NT2/D1 (cell line): ENCODE measurements around the gene MTHFD2L.

Experiments
- DNase-seq: peaks from one replicate; pipeline ENCODE4 v3.0.0-alpha.2; 2011; ENCODE audit warnings: low read depth, low spot score
- H3K27me3 ChIP-seq: 2 replicates; pipeline ENCODE4 v1.6.0; 2011; ENCODE audit warnings: mild to moderate bottlenecking; ENCODE audit not compliant: insufficient read length, insufficient read depth
- H3K36me3 ChIP-seq: 2 replicates; pipeline ENCODE4 v1.6.1; 2011; ENCODE audit warnings: mild to moderate bottlenecking, low read length, mixed read lengths; ENCODE audit not compliant: insufficient read depth, insufficient read length
- H3K4me1 ChIP-seq: 2 replicates; pipeline ENCODE4 v1.5.1; 2011; ENCODE audit not compliant: insufficient read depth, insufficient read length
- H3K4me3 ChIP-seq: 2 replicates; pipeline ENCODE4 v1.5.1; 2011; ENCODE audit warnings: low read depth; ENCODE audit not compliant: insufficient read length
- H3K9ac ChIP-seq: 2 replicates; pipeline ENCODE4 v1.6.0; 2011; ENCODE audit warnings: low read depth; ENCODE audit not compliant: insufficient read length
- H3K9me3 ChIP-seq: 2 replicates; pipeline ENCODE4 v1.5.1; 2011; ENCODE audit warnings: mild to moderate bottlenecking, low read length; ENCODE audit not compliant: insufficient read depth
- SUZ12 ChIP-seq: IDR thresholded peaks from 2 replicates; pipeline ENCODE4 v1.6.1; 2011; ENCODE audit not compliant: insufficient read length, insufficient read depth; ENCODE audit errors: extremely low read depth
- YY1 ChIP-seq: IDR thresholded peaks from 2 replicates; pipeline ENCODE4 v1.6.1; 2011; ENCODE audit not compliant: insufficient read length, insufficient read depth
- ZNF274 ChIP-seq: IDR thresholded peaks from 2 replicates; pipeline ENCODE4 v1.6.1; 2011; ENCODE audit warnings: mild to moderate bottlenecking, low read depth, low read length

Gene MTHFD2L

DNA sequence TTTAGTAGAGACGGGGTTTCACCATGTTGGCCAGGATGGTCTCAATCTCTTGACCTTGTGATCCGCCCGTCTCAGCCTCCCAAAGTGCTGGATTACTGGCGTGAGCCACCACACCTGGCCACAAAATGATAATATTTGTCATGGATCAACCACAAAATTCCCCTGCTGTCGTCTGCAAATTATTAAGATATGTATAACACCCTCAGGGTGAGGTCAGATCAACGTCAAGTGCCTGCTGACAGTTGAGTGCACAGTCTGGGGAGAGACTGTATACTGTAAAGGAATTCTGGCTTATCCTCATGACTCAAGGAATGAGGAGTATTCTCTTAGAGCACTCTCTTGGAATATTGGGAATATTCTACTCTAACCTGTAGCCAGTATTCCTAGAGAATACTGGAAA lies 161.6 kb downstream of the MTHFD2L start:
- no peak for DNase-seq
- H3K27me3 ChIP-seq, result no peaks in the 10 kb centered on the region
- no peaks in the 10 kb centered on the region for H3K36me3 ChIP-seq
- TF ChIP-seq YY1 (no peak), ZNF274 (no peak), SUZ12 (no peak)
- H3K9ac ChIP-seq, result no peak overlapping the region
- H3K4me3 ChIP-seq, result no peak overlapping the region
- H3K4me1 ChIP-seq, result no peaks in the 10 kb centered on the region
- H3K9me3 ChIP-seq, result no peaks in the 10 kb centered on the region

DNA sequence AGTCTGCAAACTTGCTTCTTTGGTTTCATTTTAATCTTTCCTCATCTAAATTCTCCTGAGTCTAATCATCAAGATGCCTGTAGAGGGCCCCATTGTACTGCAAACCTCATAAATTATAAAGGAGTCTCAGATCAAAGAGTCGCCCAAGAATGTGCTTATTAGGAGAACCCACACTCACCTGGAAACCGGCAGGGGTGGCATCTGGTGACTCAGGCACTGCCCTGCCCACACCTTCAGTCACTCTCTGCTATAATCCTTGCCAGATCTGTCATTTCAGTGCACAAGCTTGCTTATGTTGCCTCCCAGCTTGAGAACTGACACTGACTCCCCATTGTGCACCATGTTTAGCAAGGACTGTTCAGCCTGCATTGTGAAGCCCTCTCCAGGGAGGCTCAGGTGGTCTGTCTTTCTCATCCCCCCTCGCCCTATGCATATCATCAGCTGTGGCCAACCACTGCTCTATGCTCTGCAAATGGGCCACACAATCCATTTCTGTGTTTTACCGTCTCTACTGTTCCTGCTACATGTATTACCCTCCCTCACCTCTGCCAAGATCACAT lies 162.7 kb downstream of the MTHFD2L start:
- Histone ChIP-seq H3K4me3 (no peak overlapping the region), H3K9me3 (no peaks in the 10 kb centered on the region), H3K4me1 (no peaks in the 10 kb centered on the region), H3K36me3 (no peaks in the 10 kb centered on the region), H3K27me3 (no peaks in the 10 kb centered on the region), H3K9ac (no peak overlapping the region)
- TF ChIP-seq YY1, result no peak
- no peak for TF ChIP-seq SUZ12
- no peak for TF ChIP-seq ZNF274
- no peak for DNase-seq

DNA sequence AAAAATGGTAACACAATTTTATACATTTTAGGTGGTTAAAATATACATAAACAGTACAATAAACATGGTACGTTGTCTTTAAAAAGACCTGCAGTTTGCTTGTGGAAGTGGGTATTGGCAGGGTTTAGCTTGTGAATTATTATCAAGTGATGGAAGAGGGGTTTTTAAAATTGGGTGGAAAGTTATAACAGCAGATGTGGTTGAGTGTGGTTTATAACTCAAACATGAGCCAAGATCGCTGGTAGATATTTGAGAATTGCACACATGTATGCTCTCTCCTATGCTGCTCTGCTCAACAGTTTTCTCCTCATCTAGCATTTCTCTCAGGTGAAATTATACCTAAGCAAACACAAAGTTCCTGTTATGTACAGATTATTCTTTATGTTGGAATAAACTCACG lies 164.4 kb downstream of the MTHFD2L start:
- H3K36me3 ChIP-seq, result no peaks in the 10 kb centered on the region
- H3K9ac ChIP-seq, result no peak overlapping the region
- H3K9me3 ChIP-seq, result no peaks in the 10 kb centered on the region
- H3K4me3 ChIP-seq, result no peak overlapping the region
- no peaks in the 10 kb centered on the region for H3K27me3 ChIP-seq
- no peaks in the 10 kb centered on the region for H3K4me1 ChIP-seq
- TF ChIP-seq SUZ12 (no peak), YY1 (no peak), ZNF274 (no peak)
- no peak for DNase-seq

DNA sequence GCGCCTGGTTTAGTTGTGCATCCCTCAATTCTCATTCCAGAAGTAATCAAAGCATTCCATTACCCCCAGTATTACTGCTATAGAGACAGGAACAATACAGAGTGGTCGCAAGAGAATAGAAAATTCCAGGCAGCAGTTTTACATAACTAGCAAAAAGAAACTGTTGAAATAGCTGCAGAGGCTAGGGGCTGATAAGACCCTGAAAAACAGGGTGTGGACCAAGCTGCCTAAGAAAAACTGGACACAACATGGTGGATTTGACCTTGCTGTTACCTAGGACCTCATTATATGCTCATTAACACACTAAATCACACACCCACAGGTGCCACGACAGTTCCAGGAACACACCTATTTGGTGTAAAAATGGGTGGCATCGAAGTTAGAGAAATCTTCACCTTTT lies 165.7 kb downstream of the MTHFD2L start:
- Histone ChIP-seq H3K4me3 (no peak overlapping the region), H3K9me3 (no peaks in the 10 kb centered on the region), H3K9ac (no peak overlapping the region), H3K27me3 (no peaks in the 10 kb centered on the region), H3K4me1 (no peaks in the 10 kb centered on the region), H3K36me3 (no peaks in the 10 kb centered on the region)
- DNase-seq, result no peak
- TF ChIP-seq YY1 (no peak), SUZ12 (no peak), ZNF274 (no peak)

DNA sequence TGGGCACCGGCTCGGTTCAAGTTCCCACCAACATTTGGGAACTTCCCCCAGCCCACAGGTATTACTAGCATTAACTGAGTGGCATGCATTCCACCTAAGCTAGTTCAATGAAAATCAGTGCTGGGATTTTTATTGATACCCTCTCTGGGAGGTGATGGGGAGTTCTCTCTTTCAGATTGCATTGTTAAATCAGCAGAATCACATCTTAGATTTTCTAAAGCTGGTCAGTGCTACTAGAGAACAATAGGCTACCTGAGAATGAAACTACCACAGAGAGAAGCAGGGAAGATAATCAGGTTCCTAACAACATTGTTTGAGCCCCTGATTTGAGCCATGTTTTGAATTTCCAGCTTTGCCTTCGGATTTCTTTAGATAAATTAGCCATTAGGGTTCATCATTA lies 166.3 kb downstream of the MTHFD2L start:
- TF ChIP-seq ZNF274 (no peak), YY1 (no peak), SUZ12 (no peak)
- DNase-seq, result no peak
- Histone ChIP-seq H3K36me3 (no peaks in the 10 kb centered on the region), H3K4me3 (no peak overlapping the region), H3K4me1 (no peaks in the 10 kb centered on the region), H3K9me3 (no peaks in the 10 kb centered on the region), H3K9ac (no peak overlapping the region), H3K27me3 (no peaks in the 10 kb centered on the region)

DNA sequence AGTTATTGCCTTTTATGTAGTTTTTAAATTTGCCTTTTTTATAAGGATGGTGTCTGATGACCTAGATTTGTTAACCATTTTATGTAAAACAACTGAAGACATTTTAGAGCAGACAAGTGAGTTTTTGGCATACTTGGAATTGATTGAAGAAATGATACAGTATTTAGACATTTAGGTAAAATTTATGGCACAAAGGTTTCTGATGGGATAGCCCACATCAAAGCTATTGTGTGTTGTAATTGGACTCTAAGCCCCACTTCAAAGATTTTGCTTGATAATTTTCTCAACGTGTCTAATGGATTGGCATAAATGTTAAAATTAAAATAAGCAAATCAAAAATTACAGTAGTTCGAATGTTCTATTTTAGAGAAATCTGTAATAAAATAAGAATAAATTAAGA lies 168.0 kb downstream of the MTHFD2L start:
- no peak for DNase-seq
- TF ChIP-seq SUZ12 (no peak), YY1 (no peak), ZNF274 (no peak)
- Histone ChIP-seq H3K4me3 (no peak overlapping the region), H3K27me3 (no peaks in the 10 kb centered on the region), H3K4me1 (no peaks in the 10 kb centered on the region), H3K36me3 (no peaks in the 10 kb centered on the region), H3K9ac (no peak overlapping the region), H3K9me3 (no peaks in the 10 kb centered on the region)

DNA sequence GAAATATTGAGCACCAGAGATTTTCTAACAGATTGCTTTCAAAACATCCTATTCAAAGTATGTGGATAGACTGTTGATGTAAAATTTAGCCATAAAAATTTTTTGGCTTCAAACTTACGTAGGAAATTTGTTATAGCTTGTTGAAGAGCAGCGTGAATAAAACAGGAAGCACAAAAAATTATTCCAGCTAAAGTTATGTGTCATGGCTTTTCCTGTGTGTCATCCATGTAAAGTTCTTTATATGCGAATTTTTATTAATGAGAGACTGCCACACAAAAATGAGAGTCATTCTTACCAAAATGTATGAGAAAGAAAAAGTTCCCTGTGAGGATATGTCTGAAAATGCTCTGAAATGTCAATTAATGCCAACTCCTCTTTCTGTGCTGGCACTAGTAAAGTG lies 169.8 kb downstream of the MTHFD2L start:
- H3K36me3 ChIP-seq, result no peaks in the 10 kb centered on the region
- DNase-seq, result no peak
- no peak overlapping the region for H3K4me3 ChIP-seq
- H3K4me1 ChIP-seq, result no peaks in the 10 kb centered on the region
- H3K9ac ChIP-seq, result no peak overlapping the region
- H3K9me3 ChIP-seq, result no peaks in the 10 kb centered on the region
- no peaks in the 10 kb centered on the region for H3K27me3 ChIP-seq
- TF ChIP-seq SUZ12 (no peak), YY1 (no peak), ZNF274 (no peak)
